ENCODE measurements around the gene MEGF6. TPM values are rescaled to one million over a fixed set of nuclear protein-coding genes. Genes with fewer than 3 reads are reported as not detected.

MEGF6 gene
- total and polyA plus RNA-seq, 2 of the 8 experiments (the other 6 are each of a cell fraction or from before 2014, with no cell fraction given), result 4.1 to 14.8 TPM

DNA sequence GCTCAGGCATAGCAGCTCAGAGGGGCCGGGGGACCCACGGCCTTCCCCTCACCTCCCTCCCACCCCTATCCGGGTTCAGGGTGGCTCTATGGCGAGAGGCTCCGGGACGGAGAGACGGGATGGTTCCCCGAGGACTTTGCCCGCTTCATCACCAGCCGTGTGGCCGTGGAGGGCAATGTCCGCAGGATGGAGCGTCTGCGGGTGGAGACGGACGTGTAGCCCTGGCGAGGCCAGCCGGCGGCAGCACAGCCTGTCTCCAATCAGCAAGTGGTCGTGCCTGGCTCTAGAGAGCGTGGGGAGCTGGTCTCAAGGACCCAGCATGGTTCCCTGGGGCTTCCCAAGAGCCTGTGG is 131.0 kb downstream of the MEGF6 start:
- Histone ChIP-seq H3K9me3 (ENCODE audit: insufficient read depth in 2 of 2, low read depth in 1 of 2, low read length in 1 of 2) (peaks cover 0 to 8% of the 10 kb centered on the region in 2 experiments; a peak in 2 of 4 replicates), H2AFZ (ENCODE audit: low read length) (no peak overlapping the region), H2BK12ac (ENCODE audit: low read depth, low read length) (no peak overlapping the region), H3K79me1 (ENCODE audit: low read depth, low read length) (no peaks in the 10 kb centered on the region), H3K14ac (ENCODE audit: insufficient read length) (no peak overlapping the region), H4K91ac (replicated peaks; ENCODE audit: insufficient read length, low read length) (no peak overlapping the region), H2BK120ac (replicated peaks; ENCODE audit: low read depth, low read length) (no peak overlapping the region), H4K5ac (ENCODE audit: insufficient read length, low read depth, low read length) (no peak overlapping the region), H3K36me3 (ENCODE audit: control insufficient read depth in 2 of 4, insufficient read depth in 4 of 4, low read length in 3 of 4) (peaks cover 0 to 7% (median 3%) of the 10 kb centered on the region in 4 experiments; a peak in 3 of 8 replicates), H2BK15ac (ENCODE audit: low read length) (no peak overlapping the region), H3K27ac (ENCODE audit: low read depth, low read length) (no peak overlapping the region), H3K27me3 (replicated peaks in 1 of 4; ENCODE audit: control insufficient read depth in 3 of 4, extremely low read depth in 1 of 4, insufficient read depth in 3 of 4, low read length in 3 of 4) (no peaks in the 10 kb centered on the region), H4K20me1 (replicated peaks in 1 of 2; ENCODE audit: control insufficient read depth in 1 of 2, insufficient read depth in 2 of 2, low read length in 2 of 2) (peaks cover 2 to 5% of the 10 kb centered on the region in 2 experiments), H3K4me1 (replicated peaks in 1 of 4; ENCODE audit: control insufficient read depth in 3 of 4, insufficient read depth in 4 of 4, low read length in 3 of 4) (no peaks in the 10 kb centered on the region), H2BK5ac (ENCODE audit: low read depth, low read length) (no peak overlapping the region), H3K23ac (ENCODE audit: insufficient read length) (no peak overlapping the region), H3K23me2 (ENCODE audit: low read depth, low read length) (no peaks in the 10 kb centered on the region), H3K4me2 (ENCODE audit: insufficient read depth in 1 of 2, low read depth in 2 of 2, low read length in 2 of 2) (no peak overlapping the region), H2BK20ac (ENCODE audit: low read length) (no peak overlapping the region), H4K8ac (ENCODE audit: extremely low read depth, insufficient read depth, low read length) (no peak overlapping the region), H3K4ac (replicated peaks; ENCODE audit: insufficient read length, low read depth, low read length) (no peak overlapping the region), H3K79me2 (ENCODE audit: control insufficient read depth in 1 of 2, insufficient read depth in 2 of 2, low read length in 2 of 2) (no peaks in the 10 kb centered on the region), H3K56ac (replicated peaks; ENCODE audit: insufficient read length, low read depth, low read length) (no peak overlapping the region), H3K4me3 (ENCODE audit: extremely low read depth in 1 of 4, insufficient read depth in 2 of 4, low read depth in 3 of 4, low read length in 4 of 4) (no peak overlapping the region), H3K9ac (replicated peaks in 1 of 4; ENCODE audit: extremely low read depth in 1 of 4, low read depth in 3 of 4, low read length in 3 of 4) (no peak overlapping the region), H3K18ac (ENCODE audit: extremely low read depth, low read length) (no peak overlapping the region), H2AK5ac (ENCODE audit: low read depth, low read length) (no peak overlapping the region)
- 93% methylated on average over 15 of the region's 21 CpGs; no CpG with 5 or more reads in 1 of the 2 experiments for WGBS, 2 experiments (ENCODE audit: extremely low coverage in 1 of 2, insufficient coverage in 1 of 2, insufficient read length in 1 of 2, insufficient replicate concordance in 2 of 2, low coverage in 1 of 2, low lambda C conversion rate in 2 of 2, missing lambda C conversion rate in 1 of 2)
- DNase-seq (ENCODE audit: low read depth in 1 of 2, low spot score in 2 of 2) (no peak), FAIRE-seq (no peak)
- ChIA-PET CTCF (ENCODE audit: partially characterized antibody) (interaction anchor here (1.0 to 4.2 kb wide), 6 partner anchors 9 to 141 kb away, joined by 3 to 41 read pairs (median 5); no protein-coding TSS in a partner anchor), POLR2A (ENCODE audit: partially characterized antibody) (interaction anchor here (2.0 to 2.5 kb wide), 2 partner anchors 8 to 10 kb away, joined by 7 read pairs; no protein-coding TSS in a partner anchor)
- TF ChIP-seq CREB1 (IDR thresholded peaks at IDR 0.05), result no peak
- TF ChIP-seq SP1 (IDR thresholded peaks at IDR 0.05; ENCODE audit: low read depth, low read length), result no peak
- TF ChIP-seq E2F6 (IDR thresholded peaks at IDR 0.05), result no peak
- TF ChIP-seq, protein P1, sequence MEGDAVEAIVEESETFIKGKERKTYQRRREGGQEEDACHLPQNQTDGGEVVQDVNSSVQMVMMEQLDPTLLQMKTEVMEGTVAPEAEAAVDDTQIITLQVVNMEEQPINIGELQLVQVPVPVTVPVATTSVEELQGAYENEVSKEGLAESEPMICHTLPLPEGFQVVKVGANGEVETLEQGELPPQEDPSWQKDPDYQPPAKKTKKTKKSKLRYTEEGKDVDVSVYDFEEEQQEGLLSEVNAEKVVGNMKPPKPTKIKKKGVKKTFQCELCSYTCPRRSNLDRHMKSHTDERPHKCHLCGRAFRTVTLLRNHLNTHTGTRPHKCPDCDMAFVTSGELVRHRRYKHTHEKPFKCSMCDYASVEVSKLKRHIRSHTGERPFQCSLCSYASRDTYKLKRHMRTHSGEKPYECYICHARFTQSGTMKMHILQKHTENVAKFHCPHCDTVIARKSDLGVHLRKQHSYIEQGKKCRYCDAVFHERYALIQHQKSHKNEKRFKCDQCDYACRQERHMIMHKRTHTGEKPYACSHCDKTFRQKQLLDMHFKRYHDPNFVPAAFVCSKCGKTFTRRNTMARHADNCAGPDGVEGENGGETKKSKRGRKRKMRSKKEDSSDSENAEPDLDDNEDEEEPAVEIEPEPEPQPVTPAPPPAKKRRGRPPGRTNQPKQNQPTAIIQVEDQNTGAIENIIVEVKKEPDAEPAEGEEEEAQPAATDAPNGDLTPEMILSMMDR (IDR thresholded peaks at IDR 0.05; ENCODE audit: control extremely low read depth in 1 of 3, insufficient read depth in 1 of 3, low read depth in 1 of 3, low read length in 3 of 3), result no peak
- TF ChIP-seq YY1 (IDR thresholded peaks at IDR 0.05; ENCODE audit: low read depth, low read length), result no peak
- no peak for TF ChIP-seq RBBP5 (IDR thresholded peaks at IDR 0.05; ENCODE audit: borderline replicate concordance, low read depth, low read length)
- no peak for TF ChIP-seq TCF12 (IDR thresholded peaks at IDR 0.05; ENCODE audit: low read depth, low read length)
- TF ChIP-seq CHD1 (IDR thresholded peaks at IDR 0.05; ENCODE audit: low read depth, low read length), result no peak
- TF ChIP-seq TEAD4 (IDR thresholded peaks at IDR 0.05; ENCODE audit: low read depth, low read length), result no peak
- TF ChIP-seq TAF7 (optimal IDR thresholded peaks at IDR 0.05; ENCODE audit: borderline replicate concordance, low read depth, low read length), result no peak
- TF ChIP-seq SUZ12 (IDR thresholded peaks at IDR 0.05; ENCODE audit: low read length), result no peak
- TF ChIP-seq RFX5 (IDR thresholded peaks at IDR 0.05; ENCODE audit: borderline replicate concordance, low read depth, low read length), result no peak

Data from H1 (cell line).